ENCODE results near the gene GOLIM4. TPM values are rescaled to one million over a fixed set of nuclear protein-coding genes. Genes with fewer than 3 reads are reported as not detected.

Gene GOLIM4
- total and polyA plus RNA-seq, 3 donors from 2014 or later: 9.5 to 21.6 (median 20.1) TPM

DNA sequence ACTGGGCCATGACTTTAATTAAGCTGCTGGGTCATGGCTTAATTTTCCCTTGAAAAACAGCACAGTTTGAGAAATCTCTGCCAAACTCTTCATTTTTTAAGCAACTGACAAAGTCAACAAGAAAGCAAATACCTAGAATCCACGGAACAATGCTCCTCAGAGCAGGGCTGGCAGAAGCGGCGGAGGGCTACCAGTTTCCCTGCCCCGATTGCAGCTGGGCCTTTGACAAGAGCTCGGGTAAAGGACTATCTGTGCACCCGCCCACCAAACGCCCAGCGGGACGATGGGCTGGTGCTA is 1.2 kb downstream of the GOLIM4 start:
- intact Hi-C loops (cut with DNase I; ENCODE audit: low total_unique reads): no loop called here
- no peak for TF ChIP-seq POLR2A (IDR thresholded peaks at IDR 0.05)
- TF ChIP-seq, protein P1, sequence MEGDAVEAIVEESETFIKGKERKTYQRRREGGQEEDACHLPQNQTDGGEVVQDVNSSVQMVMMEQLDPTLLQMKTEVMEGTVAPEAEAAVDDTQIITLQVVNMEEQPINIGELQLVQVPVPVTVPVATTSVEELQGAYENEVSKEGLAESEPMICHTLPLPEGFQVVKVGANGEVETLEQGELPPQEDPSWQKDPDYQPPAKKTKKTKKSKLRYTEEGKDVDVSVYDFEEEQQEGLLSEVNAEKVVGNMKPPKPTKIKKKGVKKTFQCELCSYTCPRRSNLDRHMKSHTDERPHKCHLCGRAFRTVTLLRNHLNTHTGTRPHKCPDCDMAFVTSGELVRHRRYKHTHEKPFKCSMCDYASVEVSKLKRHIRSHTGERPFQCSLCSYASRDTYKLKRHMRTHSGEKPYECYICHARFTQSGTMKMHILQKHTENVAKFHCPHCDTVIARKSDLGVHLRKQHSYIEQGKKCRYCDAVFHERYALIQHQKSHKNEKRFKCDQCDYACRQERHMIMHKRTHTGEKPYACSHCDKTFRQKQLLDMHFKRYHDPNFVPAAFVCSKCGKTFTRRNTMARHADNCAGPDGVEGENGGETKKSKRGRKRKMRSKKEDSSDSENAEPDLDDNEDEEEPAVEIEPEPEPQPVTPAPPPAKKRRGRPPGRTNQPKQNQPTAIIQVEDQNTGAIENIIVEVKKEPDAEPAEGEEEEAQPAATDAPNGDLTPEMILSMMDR (IDR thresholded peaks at IDR 0.05): no peak
- H3K4me3 ChIP-seq: peak overlapping the region; percentile 68 to 91
- peaks cover 10% of the 10 kb centered on the region for H3K4me1 ChIP-seq
- H3K36me3 ChIP-seq (ENCODE audit: low read depth, missing control alignments): no peaks in the 10 kb centered on the region
- no peaks in the 10 kb centered on the region for H3K9me3 ChIP-seq
- peak overlapping the region; percentile 87 to 93 for H3K27ac ChIP-seq
- H3K27me3 ChIP-seq: no peaks in the 10 kb centered on the region
- no peak for DNase-seq
- 0% methylated on average over 9 of the region's 9 CpGs for WGBS, 2 donors

DNA sequence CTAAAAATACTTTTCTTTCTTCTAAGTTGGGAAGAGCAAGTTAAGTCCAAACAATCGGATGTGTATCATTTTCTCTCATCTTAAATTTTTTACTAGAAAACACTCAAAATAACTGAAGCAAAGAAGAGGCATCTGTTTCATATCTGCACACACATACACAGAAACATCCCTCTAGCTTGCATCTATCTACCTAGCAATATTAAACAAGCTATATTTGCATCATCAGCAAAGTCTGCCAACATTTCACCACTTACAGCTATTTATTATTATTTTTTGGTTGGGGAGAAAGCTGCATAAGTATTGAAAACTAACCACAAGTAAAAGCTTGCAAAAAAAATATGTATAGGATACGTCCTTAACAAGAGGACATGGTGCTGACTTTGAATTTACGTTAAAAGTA is 1.9 kb downstream of the GOLIM4 start:
- Histone ChIP-seq H3K27ac (no peak overlapping the region), H3K9me3 (no peaks in the 10 kb centered on the region), H3K4me3 (no peak overlapping the region), H3K27me3 (no peaks in the 10 kb centered on the region), H3K4me1 (peaks cover 10% of the 10 kb centered on the region), H3K36me3 (ENCODE audit: low read depth, missing control alignments) (no peaks in the 10 kb centered on the region)
- TF ChIP-seq, protein P1 (IDR thresholded peaks at IDR 0.05): no peak
- TF ChIP-seq POLR2A (IDR thresholded peaks at IDR 0.05): no peak
- no peak for DNase-seq
- 54 to 60% methylated on average over 3 of the region's 3 CpGs for WGBS, 2 donors
- intact Hi-C loops (cut with DNase I; ENCODE audit: low total_unique reads): no loop called here

DNA sequence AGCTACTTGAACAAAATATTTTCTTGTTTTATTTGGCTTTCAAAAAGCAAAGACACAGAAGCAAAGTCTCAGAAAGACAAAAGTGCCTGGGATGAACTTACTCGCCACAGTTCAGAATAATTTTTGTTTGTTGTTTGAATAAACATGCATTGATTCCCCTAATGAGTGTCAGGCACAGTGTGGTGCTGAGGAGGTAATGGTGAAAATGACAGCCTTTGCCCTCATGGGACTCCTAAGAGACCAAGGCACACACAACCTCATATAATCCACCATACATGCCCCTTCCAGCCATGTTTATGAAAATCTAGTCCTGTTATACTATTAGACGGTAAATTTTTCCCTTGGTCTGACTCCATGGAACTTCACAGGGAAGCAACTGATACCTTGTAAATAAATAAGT is 2.5 kb downstream of the GOLIM4 start:
- Histone ChIP-seq H3K36me3 (ENCODE audit: low read depth, missing control alignments) (no peaks in the 10 kb centered on the region), H3K4me3 (no peak overlapping the region), H3K27ac (no peak overlapping the region), H3K4me1 (peaks cover 10% of the 10 kb centered on the region), H3K27me3 (no peaks in the 10 kb centered on the region), H3K9me3 (no peaks in the 10 kb centered on the region)
- no peak for DNase-seq
- WGBS, 2 donors: 52 to 67% methylated on average over 2 of the region's 2 CpGs
- no peak for TF ChIP-seq POLR2A (IDR thresholded peaks at IDR 0.05)
- TF ChIP-seq, protein P1 (IDR thresholded peaks at IDR 0.05): no peak
- intact Hi-C loops (cut with DNase I; ENCODE audit: low total_unique reads): no loop called here

DNA sequence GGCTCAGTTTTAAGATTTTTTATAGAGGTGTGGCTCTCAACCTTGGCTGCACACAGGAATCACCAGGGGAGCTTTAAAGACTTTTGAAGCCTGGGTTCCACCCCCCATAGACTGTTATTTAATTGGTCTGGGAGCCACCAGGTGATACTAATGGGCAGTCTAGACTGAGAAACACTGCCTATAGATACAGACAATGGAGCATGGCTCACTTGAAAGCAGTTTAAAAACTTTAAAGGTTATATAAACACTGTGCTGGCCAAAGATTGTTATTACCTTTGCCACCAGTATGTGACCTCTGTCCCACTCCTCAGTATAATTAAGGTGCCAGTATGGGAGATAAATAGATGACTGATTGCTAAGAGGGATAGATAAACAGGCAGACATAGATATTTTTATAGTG is 3.8 kb downstream of the GOLIM4 start:
- Histone ChIP-seq H3K36me3 (ENCODE audit: low read depth, missing control alignments) (no peaks in the 10 kb centered on the region), H3K27ac (no peak overlapping the region), H3K9me3 (no peaks in the 10 kb centered on the region), H3K27me3 (no peaks in the 10 kb centered on the region), H3K4me1 (peaks cover 10% of the 10 kb centered on the region), H3K4me3 (no peak overlapping the region)
- TF ChIP-seq, protein P1 (IDR thresholded peaks at IDR 0.05): no peak
- no peak for TF ChIP-seq POLR2A (IDR thresholded peaks at IDR 0.05)
- DNase-seq: no peak
- intact Hi-C loops (cut with DNase I; ENCODE audit: low total_unique reads): no loop called here

DNA sequence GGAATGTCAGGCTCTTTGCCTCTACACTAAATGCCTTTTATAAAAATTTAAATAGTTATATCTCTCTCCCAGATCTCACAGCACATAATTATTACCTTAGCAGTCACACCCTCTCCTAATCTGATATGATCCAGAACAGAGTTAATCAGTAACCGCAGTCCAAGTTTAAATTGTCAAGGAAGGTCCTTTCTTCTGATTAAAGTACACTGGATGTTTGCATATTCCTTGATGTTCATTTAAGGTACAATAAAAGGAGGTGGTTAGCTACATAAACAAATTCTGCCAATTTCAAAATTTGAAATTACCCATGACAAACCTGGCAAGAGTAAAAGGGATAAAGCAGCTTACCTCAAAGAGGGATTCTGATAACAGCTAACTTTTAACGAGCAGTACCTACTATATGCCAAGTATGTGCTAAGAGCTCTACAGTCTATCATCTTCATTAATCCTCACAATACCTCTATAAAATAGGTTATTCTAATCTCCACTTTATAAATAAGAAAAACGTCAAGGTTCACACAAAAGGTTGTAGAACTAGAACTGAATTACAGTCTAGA is 4.3 kb downstream of the GOLIM4 start:
- H3K36me3 ChIP-seq (ENCODE audit: low read depth, missing control alignments): no peaks in the 10 kb centered on the region
- H3K9me3 ChIP-seq: no peaks in the 10 kb centered on the region
- intact Hi-C loops (cut with DNase I; ENCODE audit: low total_unique reads): no loop called here
- H3K4me1 ChIP-seq: peaks cover 10% of the 10 kb centered on the region
- no peak overlapping the region for H3K4me3 ChIP-seq
- no peak overlapping the region for H3K27ac ChIP-seq
- DNase-seq: no peak
- TF ChIP-seq, protein P1 (IDR thresholded peaks at IDR 0.05): no peak
- TF ChIP-seq POLR2A (IDR thresholded peaks at IDR 0.05): no peak
- no peaks in the 10 kb centered on the region for H3K27me3 ChIP-seq
- 64 to 76% methylated on average over 3 of the region's 3 CpGs for WGBS, 2 donors

All from testis (tissue), 3 donors.